ENCODE results near the gene TRIM62. TPM values are rescaled to one million over a fixed set of nuclear protein-coding genes. Genes with fewer than 3 reads are reported as not detected.
"Not testable (repeated sequence)": the region's sequence is repeated elsewhere in the genome, so short reads cannot be mapped to it uniquely, and the experiment has no call there.

TRIM62 gene
- total RNA-seq, 1 experiment from 2014 or later, result 13.2 TPM

GRCh38 chr1:33142483-33143064, 39.3 kb downstream of the TRIM62 start:
- Histone ChIP-seq H3K36me3 (replicated peaks; ENCODE audit: control insufficient read depth, insufficient read depth, low read length) (peaks cover 2% of the 10 kb centered on the region), H3K4me3 (ENCODE audit: insufficient read depth, low read depth, low read length) (no peak overlapping the region), H3K27me3 (ENCODE audit: control insufficient read depth, insufficient read depth, low read length) (no peaks in the 10 kb centered on the region)
- DNase-seq, result no peak

- Histone ChIP-seq H3K4me3 (ENCODE audit: insufficient read depth, low read depth, low read length) (no peak overlapping the region), H3K27me3 (ENCODE audit: control insufficient read depth, insufficient read depth, low read length) (no peaks in the 10 kb centered on the region), H3K36me3 (replicated peaks; ENCODE audit: control insufficient read depth, insufficient read depth, low read length) (peaks cover 1% of the 10 kb centered on the region)
- no peak for DNase-seq
These were observed 40.1 kb downstream of the TRIM62 start for GRCh38 chr1:33141781-33142180.

- Histone ChIP-seq H3K27me3 (ENCODE audit: control insufficient read depth, insufficient read depth, low read length) (no peaks in the 10 kb centered on the region), H3K4me3 (ENCODE audit: insufficient read depth, low read depth, low read length) (no peak overlapping the region), H3K36me3 (replicated peaks; ENCODE audit: control insufficient read depth, insufficient read depth, low read length) (no peaks in the 10 kb centered on the region)
- DNase-seq, result no peak
These were observed 40.6 kb downstream of the TRIM62 start for GRCh38 chr1:33141216-33141615.

GRCh38 chr1:33140153-33141149, 41.4 kb downstream of the TRIM62 start:
- no peaks in the 10 kb centered on the region for H3K27me3 ChIP-seq (ENCODE audit: control insufficient read depth, insufficient read depth, low read length)
- peak overlapping the region; percentile 3; the same call in 1 of the 2 replicates for H3K4me3 ChIP-seq (ENCODE audit: insufficient read depth, low read depth, low read length)
- DNase-seq, result no peak
- no peaks in the 10 kb centered on the region for H3K36me3 ChIP-seq (replicated peaks; ENCODE audit: control insufficient read depth, insufficient read depth, low read length)

- peak; percentile 89 for DNase-seq
- H3K4me3 ChIP-seq (ENCODE audit: insufficient read depth, low read depth, low read length), result no peak overlapping the region
- H3K27me3 ChIP-seq (ENCODE audit: control insufficient read depth, insufficient read depth, low read length), result no peaks in the 10 kb centered on the region
- 0 out of 2 replicates have a peak, but pooled peaks cover 1% of the 10 kb centered on the region for H3K36me3 ChIP-seq (replicated peaks; ENCODE audit: control insufficient read depth, insufficient read depth, low read length)
These were observed 44.0 kb downstream of the TRIM62 start for GRCh38 chr1:33137800-33138199.

GRCh38 chr1:33136041-33136440, 45.8 kb downstream of the TRIM62 start:
- DNase-seq; H3K27me3 ChIP-seq (ENCODE audit: control insufficient read depth, insufficient read depth, low read length); H3K4me3 ChIP-seq (ENCODE audit: insufficient read depth, low read depth, low read length); H3K36me3 ChIP-seq (replicated peaks; ENCODE audit: control insufficient read depth, insufficient read depth, low read length): not testable (repeated sequence)

- Histone ChIP-seq H3K36me3 (replicated peaks; ENCODE audit: control insufficient read depth, insufficient read depth, low read length) (peaks cover 1% of the 10 kb centered on the region; the same call in 1 of the 2 replicates), H3K27me3 (ENCODE audit: control insufficient read depth, insufficient read depth, low read length) (no peaks in the 10 kb centered on the region), H3K4me3 (ENCODE audit: insufficient read depth, low read depth, low read length) (no peak overlapping the region)
- no peak for DNase-seq
These were observed 48.3 kb downstream of the TRIM62 start for GRCh38 chr1:33133478-33134105.

- Histone ChIP-seq H3K27me3 (ENCODE audit: control insufficient read depth, insufficient read depth, low read length) (no peaks in the 10 kb centered on the region), H3K4me3 (ENCODE audit: insufficient read depth, low read depth, low read length) (no peak overlapping the region), H3K36me3 (replicated peaks; ENCODE audit: control insufficient read depth, insufficient read depth, low read length) (peaks cover 1% of the 10 kb centered on the region; the same call in 1 of the 2 replicates)
- no peak for DNase-seq
These were observed 49.3 kb downstream of the TRIM62 start for GRCh38 chr1:33132549-33132948.

- no peaks in the 10 kb centered on the region for H3K27me3 ChIP-seq (ENCODE audit: control insufficient read depth, insufficient read depth, low read length)
- DNase-seq, result no peak
These were observed 50.7 kb downstream of the TRIM62 start for GRCh38 chr1:33131191-33131590.

GRCh38 chr1:33130297-33130696, 51.5 kb downstream of the TRIM62 start:
- DNase-seq, result no peak
- H3K36me3 ChIP-seq (replicated peaks; ENCODE audit: control insufficient read depth, insufficient read depth, low read length), result peaks cover 1% of the 10 kb centered on the region; the same call in 1 of the 2 replicates
- no peak overlapping the region for H3K4me3 ChIP-seq (ENCODE audit: insufficient read depth, low read depth, low read length)

More at GRCh38 chr1:33131191-33131590, 50.7 kb downstream of the TRIM62 start:
- Histone ChIP-seq H3K36me3 (replicated peaks; ENCODE audit: control insufficient read depth, insufficient read depth, low read length) (peaks cover 1% of the 10 kb centered on the region; the same call in 1 of the 2 replicates), H3K4me3 (ENCODE audit: insufficient read depth, low read depth, low read length) (no peak overlapping the region)

GRCh38 chr1:33128781-33129180, 53.1 kb downstream of the TRIM62 start:
- H3K36me3 ChIP-seq (replicated peaks; ENCODE audit: control insufficient read depth, insufficient read depth, low read length), result peaks cover 1% of the 10 kb centered on the region; the same call in 1 of the 2 replicates
- no peaks in the 10 kb centered on the region for H3K27me3 ChIP-seq (ENCODE audit: control insufficient read depth, insufficient read depth, low read length)
- DNase-seq, result peak; percentile 14
- H3K4me3 ChIP-seq (ENCODE audit: insufficient read depth, low read depth, low read length), result no peak overlapping the region

More at GRCh38 chr1:33130297-33130696, 51.5 kb downstream of the TRIM62 start:
- no peaks in the 10 kb centered on the region for H3K27me3 ChIP-seq (ENCODE audit: control insufficient read depth, insufficient read depth, low read length)

GRCh38 chr1:33127001-33127823, 54.6 kb downstream of the TRIM62 start:
- Histone ChIP-seq H3K36me3 (replicated peaks; ENCODE audit: control insufficient read depth, insufficient read depth, low read length) (no peaks in the 10 kb centered on the region; the same call in 1 of the 2 replicates), H3K4me3 (ENCODE audit: insufficient read depth, low read depth, low read length) (peak overlapping the region; percentile 41; the same call in 1 of the 2 replicates), H3K27me3 (ENCODE audit: control insufficient read depth, insufficient read depth, low read length) (no peaks in the 10 kb centered on the region; the same call in 1 of the 2 replicates)
- peak; percentile 94 for DNase-seq

- peak overlapping the region; percentile 41; the same call in 1 of the 2 replicates for H3K4me3 ChIP-seq (ENCODE audit: insufficient read depth, low read depth, low read length)
- no peaks in the 10 kb centered on the region; the same call in 1 of the 2 replicates for H3K27me3 ChIP-seq (ENCODE audit: control insufficient read depth, insufficient read depth, low read length)
- peak; percentile 7 for DNase-seq
- H3K36me3 ChIP-seq (replicated peaks; ENCODE audit: control insufficient read depth, insufficient read depth, low read length), result no peaks in the 10 kb centered on the region; the same call in 1 of the 2 replicates
These were observed 55.3 kb downstream of the TRIM62 start for GRCh38 chr1:33126411-33127000.
